ENCODE data around the gene CTDSP1.

Gene CTDSP1

DNA sequence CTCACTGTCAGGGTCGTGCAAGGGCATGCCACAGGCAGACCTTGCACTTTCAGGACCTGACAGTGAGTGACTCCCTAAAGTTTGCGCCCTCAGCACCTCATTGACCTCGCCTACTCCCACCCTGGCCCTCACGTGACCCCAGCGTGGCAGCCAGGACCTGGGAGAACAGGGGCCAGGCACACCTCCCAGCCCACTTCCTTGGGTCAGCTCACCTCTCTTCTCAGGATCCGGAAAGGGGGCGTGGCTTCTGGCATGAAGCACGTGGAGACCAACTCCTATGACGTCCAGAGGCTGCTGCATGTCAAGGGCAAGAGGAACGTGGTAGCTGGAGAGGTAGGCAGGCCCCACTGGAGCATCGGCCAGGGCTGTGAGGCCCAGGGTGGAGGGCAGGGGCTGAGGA is 28.1 kb downstream of the CTDSP1 start:
- no peak for DNase-seq

DNA sequence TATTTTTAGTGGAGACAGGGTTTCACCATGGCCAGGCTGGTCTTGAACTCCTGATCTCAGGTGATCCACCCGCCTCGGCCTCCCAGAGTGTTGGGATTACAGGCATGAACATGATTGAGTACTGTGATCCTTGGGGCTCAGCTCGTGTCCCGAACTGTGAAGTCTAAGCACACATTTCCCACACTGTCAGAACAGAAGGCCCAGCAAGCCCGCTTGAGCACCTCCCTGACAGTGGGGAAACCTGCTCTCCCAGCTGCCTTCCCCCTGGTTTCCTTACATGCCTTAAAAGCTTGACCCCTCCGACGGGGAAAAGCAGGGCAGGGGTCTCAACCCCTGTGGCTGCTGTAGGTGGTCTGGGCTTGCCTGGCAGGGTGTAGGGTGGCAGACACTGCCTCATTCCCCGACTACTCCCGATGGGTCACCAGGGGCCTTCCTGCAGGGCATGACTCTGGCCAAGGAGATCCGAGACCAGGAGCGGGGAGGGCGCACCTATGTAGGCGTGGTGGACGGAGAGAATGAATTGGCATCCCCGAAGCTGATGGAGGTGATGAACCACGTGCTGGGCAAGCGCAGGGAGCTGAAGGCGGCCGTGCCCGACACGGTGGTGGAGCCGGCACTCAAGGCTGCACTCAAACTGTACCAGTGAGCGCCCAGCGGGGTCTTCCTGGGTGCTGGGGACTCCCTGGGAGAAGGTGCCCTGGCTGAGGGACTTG is 29.3 kb downstream of the CTDSP1 start:
- no peak for DNase-seq

DNA sequence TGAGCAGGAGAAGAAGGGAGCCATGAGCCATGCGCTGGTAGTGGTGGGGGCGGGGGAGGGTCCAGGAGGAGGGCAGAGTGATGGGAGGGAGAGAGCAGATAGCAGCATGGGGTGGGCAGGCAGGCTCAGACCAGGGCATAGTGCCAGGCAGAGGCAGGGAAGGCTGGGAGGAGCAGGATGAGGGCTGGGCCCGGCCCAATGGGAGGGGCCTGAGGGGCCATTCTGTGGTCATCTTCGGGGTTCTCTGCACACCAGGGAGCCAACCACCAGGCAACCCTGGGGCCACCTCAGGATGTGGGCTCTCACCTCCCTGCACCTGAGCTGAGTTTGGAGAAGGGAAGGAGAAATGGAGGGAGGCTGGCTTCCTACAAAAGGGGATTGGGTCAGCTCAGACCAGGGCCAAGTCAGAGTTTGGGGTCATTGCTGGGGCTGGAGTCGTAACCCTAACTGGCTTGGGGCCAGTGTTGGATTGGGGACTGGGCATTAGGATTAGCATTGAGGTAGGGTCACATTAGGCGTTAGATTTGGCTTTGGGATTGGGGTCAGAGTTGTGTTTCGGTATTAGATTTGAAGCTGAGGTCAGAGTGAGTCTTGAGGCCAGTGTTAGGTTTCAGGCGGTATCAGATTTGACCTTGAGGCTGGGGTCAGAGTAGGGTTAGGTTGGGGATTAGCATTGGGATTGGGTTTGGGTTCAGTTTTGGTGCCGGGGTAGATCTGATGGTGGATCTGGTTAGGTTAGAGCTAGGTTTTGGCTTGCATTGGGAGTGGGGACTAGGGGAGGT is 30.4 kb downstream of the CTDSP1 start:
- no peak for DNase-seq

DNA sequence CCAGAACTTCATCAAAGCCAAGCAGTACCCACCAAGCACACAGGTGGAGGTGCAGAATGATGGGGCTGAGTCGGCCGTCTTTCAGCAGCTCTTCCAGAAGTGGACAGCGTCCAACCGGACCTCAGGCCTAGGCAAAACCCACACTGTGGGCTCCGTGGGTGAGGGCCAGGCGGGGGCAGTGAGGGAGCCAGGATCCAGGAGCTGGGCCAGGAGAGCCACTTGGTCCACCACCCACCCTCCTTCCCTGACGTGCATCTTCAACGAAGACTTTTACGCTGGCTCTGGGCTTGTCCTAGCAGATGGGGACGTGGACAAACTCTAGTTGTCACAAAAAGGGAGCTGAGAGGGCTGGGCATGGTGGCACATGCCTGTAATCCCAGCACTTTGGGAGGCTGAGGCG is 31.1 kb downstream of the CTDSP1 start:
- DNase-seq, result no peak

DNA sequence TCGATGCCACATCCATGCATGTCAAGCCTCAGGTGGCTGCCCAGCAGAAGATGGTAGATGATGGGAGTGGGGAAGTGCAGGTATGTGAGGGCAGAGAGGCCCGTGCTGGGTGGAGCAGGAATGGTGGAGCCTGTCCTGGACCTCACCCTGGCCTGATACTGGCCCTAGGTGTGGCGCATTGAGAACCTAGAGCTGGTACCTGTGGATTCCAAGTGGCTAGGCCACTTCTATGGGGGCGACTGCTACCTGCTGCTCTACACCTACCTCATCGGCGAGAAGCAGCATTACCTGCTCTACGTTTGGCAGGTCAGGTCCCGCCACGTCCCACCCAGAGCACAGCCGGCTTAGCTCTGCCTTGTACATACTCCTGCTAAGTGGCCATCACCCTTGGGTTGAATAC is 32.2 kb downstream of the CTDSP1 start:
- DNase-seq, result no peak

DNA sequence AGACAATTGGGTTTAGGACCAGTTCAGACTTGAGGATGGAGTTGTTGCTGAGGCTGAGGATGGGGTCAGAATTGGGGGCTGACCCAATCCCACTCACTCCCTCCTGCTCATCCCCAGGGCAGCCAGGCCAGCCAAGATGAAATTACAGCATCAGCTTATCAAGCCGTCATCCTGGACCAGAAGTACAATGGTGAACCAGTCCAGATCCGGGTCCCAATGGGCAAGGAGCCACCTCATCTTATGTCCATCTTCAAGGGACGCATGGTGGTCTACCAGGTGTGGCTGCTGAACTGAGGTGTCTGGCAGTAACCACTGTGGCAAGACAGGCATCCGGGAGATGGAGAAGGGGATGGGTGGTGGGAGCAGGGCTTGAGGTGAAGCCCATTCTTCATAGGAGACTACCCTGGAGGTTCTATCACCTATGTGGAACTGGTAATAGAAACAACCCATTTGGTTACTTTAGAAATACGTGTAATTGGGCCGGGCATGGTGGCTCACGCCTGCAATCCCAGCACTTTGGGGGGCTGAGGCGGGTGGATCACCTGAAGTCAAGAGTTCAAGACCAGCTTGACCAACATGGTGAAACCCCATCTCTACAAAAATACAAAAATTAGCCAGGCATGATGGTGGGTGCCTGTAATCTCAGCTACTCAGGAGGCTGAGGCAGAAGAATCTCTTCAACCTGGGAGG is 33.2 kb downstream of the CTDSP1 start:
- no peak for DNase-seq

DNA sequence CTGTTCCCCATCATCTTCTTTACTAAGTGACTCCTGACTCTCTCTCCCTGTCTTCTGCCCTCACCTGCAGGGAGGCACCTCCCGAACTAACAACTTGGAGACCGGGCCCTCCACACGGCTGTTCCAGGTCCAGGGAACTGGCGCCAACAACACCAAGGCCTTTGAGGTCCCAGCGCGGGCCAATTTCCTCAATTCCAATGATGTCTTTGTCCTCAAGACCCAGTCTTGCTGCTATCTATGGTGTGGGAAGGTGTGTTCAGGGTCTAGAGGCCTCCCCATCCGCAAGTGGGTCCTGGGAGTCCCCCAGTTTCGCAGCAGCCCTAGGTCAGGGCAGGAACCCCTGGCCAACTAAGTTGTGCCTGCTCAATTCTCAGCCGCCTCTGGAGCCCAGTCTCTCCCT is 34.8 kb downstream of the CTDSP1 start:
- DNase-seq, result no peak

DNA sequence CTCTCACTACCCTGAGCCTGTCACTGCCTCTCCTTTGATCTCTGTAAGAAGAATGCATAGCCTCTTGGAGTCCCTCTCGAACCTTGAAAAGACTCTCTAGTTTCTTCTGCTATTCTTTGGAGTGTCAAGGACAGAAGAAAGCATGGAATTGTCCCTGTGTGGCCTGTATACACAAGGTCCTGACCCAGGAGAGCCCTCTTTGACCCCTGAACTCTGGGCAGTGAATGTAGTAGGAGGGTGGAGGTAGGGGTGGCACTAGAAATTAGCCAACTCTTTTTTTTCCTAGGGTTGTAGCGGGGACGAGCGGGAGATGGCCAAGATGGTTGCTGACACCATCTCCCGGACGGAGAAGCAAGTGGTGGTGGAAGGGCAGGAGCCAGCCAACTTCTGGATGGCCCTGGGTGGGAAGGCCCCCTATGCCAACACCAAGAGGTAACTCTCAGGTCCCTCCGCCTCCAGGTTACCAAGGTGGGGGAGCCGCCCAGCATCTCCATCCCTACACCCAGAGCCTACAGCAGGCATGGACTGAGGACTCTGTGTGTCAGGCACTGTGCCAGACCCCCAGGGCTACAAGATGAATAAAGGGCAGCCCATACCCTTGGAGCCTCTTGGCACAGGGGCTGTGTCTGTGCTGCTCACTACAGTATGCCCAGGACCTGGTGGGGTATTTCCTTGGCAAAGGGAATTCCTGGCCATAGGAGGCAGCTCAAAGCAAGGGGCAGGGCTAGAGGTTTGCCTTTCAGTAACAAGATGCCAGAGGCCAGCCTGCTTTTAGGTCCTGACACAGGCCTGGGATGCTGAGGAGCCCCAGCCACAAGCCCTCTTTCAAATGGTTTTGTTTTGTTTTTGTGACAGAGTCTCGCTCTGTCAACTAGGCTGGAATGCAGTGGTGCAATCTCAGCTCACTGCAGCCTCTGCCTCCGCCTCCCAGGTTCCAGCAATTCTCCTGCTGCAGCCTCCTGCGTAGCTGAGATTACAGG is 35.6 kb downstream of the CTDSP1 start:
- no peak for DNase-seq

DNA sequence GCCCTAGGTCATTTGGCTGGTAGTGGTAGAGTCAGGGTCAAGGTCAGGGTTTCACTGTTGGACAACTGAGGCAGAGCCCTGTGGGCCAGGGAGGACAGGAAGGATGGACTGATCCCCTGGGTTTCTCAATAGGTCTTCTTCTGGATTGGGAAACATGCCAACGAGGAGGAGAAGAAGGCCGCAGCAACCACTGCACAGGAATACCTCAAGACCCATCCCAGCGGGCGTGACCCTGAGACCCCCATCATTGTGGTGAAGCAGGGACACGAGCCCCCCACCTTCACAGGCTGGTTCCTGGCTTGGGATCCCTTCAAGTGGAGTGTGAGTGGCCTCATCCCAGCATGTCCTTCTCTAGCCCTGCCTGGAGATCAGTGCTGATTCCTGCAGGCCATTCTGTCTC is 37.3 kb downstream of the CTDSP1 start:
- DNase-seq, result no peak

DNA sequence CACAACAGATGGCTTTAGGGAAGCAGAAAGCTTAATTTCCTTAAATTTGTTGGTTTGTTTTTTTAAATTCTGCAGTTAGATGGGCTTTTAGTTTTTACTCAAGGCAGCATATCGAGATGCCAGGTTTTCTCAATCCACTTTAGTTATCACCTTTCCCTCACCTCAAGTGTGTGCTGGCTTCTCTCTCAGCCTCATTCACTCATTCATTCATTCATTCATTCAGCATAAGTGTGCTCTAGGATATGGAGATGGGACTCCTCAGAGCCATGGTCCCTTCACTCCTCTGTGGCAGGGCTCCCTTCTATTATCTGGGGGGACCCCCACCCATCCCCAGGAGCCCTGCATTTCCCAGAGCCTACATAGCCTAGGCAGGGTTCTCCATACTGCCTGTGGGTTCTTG is 38.3 kb downstream of the CTDSP1 start:
- DNase-seq, result no peak

DNA sequence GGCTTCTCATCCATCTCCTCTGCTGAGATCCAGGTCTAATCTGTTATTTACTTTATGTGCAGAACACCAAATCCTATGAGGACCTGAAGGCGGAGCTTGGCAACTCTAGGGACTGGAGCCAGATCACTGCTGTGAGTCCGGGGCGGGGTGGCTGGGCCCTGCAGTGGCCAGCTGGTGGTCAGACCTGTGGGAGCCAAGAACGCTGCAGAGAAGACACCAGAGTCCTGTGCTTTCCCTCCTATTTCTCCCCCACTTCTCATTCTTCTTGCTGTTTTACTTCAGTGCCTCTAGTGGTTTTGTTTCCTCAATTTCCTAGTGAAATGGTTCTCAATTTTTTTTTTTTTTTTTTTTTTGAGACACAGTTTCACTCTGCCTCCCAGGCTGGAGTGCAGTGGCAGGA is 38.9 kb downstream of the CTDSP1 start:
- no peak for DNase-seq

DNA sequence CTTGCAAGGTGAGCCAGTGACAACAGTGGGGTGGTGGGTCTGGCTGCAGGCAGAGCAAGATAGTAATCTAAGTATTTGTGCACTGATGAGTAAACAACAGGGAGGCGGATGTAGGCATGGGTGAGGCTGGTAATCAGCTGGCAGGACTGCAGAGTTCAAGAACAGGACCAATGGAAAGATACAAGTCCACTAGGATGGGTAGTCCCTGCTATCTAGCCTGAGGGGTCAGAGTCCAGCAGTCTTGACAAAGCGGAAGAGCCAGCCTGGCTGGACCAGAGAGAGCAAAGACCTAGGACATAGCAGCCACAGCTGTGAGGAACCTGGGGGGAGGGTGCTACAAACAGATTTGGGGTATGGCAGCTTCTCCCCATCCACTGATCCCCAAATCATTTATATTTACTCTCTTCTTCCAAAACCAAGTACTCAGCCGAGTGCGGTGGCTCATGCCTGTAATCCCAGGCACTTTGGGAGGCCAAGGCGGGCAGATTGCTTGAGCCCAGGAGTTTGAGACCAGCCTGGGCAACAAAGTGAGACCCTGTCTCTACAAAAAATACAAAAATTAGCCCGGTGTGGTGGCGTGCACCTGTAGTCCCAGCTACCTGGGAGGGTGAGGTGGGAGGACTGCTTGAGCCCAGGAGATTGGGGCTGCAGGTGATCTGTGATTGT is 45.2 kb downstream of the CTDSP1 start:
- DNase-seq, result no peak

DNA sequence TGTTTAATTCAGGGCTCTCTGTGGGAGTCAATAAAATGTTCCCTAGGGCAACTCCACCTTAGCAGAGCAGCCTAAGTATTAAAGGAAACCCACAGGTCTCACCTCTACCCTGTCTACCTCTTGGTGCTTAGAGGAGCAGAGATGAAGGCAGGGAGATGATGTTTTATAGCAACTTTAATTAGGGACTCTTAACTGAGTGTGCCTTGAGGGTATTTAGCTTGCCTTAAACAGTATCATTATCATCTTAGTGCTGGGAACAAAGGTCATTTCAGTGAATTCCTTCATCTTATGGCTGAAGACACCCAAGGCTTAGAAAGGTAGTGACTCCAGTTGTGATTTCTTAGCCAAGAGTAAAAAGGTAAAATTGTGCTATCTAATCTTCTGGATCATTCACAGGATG is 45.9 kb downstream of the CTDSP1 start:
- no peak for DNase-seq

DNA sequence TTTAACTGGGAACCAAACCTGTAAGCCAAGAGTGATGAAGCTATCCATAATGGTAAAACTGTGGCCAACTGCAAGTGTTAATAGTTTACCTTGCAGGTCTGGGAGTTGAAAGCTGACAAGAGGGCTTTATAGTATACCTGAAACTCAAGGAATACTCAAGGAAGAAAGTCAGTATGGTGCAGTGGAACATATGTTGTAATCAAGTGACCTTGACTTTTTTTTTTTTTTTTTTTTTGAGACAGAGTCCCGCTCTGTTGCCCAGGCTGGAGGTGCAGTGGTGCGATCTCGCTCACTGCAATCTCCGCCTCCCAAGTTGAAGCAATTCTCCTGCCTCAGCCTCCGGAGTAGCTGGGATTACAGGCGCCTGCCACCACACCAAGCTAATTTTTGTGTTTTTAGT is 46.9 kb downstream of the CTDSP1 start:
- DNase-seq, result no peak

DNA sequence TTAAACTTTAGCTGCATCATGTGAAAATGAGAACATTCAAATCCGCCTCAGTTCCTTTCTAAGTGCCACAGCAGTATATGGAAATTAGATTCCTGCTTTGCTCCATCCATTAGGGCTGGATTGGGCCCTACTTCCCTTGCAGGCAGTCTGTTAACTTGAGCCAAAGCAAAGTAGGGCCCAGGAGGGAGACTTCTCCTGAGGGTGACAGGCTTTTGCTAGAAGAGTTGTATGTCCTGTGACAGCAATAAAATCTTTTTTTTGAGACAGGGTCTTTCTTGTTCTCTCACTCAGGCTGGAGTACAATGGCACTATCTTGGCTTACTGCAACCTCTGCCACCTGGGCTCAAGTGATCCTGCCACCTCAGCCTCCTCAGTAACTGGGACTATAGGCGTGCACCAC is 47.4 kb downstream of the CTDSP1 start:
- no peak for DNase-seq

DNA sequence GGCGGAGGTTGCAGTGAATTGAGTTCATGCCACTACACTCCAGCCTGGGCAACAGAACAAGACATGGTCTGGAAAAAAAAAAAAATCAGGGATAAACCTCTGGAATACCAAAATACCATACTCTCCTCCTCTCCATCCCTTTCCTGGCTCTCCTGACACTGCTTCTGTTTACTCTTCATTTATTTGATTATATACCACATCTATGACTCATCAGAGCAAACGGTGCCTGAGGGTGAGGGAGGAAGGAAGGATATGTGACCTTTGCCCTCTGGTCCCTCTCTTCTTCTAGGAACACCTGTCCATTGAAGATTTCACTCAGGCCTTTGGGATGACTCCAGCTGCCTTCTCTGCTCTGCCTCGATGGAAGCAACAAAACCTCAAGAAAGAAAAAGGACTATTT is 49.3 kb downstream of the CTDSP1 start:
- DNase-seq, result no peak

DNA sequence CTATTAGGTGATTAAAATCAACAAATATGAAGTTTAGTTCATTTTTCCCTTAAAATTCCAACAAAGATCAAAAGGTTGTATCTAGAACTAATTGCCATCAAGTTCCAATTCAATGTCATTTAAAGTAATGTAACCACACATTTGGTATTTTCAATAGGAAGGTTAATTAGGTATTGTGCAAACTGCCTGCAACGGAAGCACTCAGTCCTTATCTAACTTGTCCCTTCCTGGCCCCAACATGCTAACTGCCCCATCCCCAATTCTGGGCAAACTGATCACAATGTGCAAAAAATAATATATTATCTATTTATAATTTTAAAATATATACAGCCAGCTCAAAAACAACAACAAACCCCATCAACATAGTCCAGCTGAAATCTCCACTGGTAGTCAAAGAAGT is 52.4 kb downstream of the CTDSP1 start:
- no peak for DNase-seq

All from CD4-positive, alpha-beta T cell treated with Interleukin-10 for 1 hour (primary cell).